Central memory CD4-positive, alpha-beta T cell (primary cell): ENCODE measurements around the gene FILIP1L.

Experiments
- DNase-seq: peaks from one replicate; pipeline ENCODE4 v3.0.0; 2022

FILIP1L gene

GRCh38 chr3:100006570-100007271 is 107.6 kb downstream of the FILIP1L start:
- DNase-seq: no peak

DNA sequence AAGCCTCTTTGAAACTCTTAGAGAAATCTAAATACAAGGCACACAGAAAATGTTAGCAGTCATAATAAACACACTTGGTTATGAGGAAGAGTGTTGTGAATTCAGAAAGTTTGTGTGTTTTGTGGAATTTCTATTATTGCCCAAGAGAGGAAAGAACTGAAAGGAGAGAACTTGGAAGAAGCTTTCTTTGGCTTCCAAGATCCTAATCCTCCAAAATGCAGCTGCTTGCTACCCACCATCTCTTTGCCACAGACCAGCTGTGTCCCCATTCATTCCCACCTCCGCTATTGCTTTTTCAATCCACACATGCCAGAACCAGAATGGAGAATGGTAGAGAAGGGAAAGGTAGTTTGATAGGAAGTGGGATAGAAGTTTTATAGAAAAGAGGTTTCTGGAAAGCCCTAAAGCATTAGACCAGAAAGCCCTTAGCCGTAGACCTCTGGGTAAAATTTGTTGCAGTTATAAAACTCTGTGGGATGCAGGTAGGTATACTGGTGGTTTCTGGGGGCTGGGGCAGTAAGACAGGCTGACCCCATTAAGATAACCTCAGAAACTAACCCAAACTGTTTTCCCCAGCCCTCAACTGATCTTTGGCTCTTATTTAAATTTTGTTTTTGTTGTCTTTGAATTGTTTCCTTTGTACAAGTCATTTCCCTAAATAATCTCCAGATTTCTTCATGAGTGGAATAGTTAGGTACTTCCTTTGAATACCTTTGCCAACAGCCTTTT is 108.5 kb downstream of the FILIP1L start:
- DNase-seq: no peak

DNA sequence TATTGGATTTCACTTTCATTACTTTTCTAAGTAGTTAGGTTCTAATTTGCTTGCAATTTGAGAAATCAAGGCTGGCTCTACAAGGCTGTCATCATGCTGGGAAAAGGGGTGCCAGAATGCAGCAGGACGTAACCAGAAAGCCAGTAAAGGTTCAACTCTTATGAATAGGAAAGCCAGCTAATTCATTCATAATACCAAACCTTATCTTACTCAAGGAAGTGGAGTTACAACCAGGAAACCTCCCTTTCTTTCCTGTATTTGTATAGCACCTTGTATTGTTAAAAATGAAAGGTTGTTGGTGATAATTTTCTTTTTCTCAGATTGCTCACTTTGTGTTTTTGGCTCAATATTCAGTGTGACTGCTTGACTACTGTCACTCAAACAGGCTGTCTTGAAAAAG is 109.4 kb downstream of the FILIP1L start:
- DNase-seq: no peak

- DNase-seq: no peak
Observed at GRCh38 chr3:100003609-100004503, 110.4 kb downstream of the FILIP1L start.

DNA sequence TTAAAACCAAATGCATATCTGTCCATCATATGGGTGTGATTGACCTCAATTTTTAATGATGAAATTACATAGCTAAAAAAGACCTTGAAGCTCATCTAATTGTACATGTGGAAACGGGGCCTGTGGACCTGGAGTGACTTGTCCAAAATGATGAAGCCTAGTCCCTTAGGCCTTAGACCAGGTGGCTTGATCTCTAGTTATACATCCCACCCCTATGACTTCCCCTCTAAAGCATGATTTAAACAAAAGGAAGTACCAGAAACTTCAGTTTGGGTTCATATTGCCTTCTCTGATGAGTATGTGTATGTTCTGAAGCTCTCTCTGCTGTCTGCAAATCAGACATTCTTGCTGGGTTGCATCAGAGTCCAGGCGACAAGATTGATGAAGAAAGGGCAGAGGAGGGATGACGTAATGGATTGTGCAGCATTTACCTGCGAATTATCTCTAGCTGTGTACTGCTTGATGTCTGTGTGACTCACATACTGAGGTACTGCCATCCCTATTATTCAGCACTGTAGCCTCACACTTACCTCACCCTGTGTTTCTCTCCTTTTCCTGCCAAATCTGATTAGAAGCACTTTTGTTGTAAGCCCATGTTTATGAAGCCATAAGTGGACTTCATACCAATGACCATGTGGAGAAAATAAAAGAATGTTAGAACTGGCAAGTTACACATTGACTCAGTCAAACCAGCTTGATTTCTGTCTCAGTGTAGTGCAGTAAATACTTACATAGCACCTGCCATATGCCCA is 111.5 kb downstream of the FILIP1L start:
- DNase-seq: no peak

DNA sequence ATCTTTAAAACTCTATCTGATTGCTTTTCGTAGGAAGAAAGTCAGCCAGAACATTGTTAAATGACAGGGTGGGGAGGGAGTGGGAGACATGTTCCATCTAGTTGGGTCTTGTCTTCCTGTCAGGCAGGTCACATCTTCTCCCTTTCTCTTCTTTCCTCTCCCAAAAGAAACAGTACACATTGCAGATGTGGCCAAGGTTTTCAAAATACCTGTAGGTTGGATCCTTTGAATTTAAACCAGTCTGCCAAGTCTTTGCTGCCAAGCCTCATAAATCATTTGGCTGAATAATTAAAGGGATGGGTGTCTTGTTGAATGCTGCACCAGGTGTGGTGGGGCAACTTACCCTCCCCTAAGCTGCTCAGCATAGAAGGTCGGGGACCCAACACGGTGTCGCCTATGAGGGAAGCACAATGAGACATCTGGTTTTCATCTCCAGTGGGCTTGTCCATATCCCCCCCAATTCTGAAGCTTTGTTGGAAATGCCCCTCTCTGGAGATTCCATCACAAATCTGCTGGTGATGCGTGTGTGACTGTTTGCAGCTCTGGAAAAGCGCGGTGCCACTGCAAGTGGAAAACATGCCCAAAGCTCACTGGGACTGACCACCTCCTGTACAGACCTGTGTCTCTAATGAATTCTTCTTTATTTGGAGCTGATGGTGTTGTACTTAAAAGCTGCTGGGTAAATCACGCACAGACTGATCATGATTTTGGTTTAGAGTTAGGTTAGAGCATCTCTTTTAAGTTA is 112.6 kb downstream of the FILIP1L start:
- DNase-seq: no peak

- no peak for DNase-seq
Observed at GRCh38 chr3:100001083-100001482, 113.2 kb downstream of the FILIP1L start.

DNA sequence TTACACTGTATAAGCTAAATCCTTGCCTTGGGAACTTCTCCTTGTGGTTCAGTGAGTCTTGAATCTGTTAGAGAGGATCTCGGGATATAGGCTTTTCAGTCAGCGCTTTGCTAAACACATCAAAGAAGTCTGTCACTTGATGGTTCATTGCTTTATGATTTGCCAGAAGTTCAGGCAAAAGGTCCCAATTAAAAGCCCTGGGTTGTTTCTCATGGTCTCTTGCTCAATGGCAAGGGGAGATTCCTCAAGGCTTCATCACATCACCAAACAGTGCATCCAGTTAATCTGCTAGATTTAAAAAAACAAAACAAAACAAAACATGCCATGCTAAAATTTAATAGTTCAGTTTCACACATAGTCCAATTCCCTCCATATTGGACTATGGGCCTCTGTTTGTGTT is 114.8 kb downstream of the FILIP1L start:
- no peak for DNase-seq

DNA sequence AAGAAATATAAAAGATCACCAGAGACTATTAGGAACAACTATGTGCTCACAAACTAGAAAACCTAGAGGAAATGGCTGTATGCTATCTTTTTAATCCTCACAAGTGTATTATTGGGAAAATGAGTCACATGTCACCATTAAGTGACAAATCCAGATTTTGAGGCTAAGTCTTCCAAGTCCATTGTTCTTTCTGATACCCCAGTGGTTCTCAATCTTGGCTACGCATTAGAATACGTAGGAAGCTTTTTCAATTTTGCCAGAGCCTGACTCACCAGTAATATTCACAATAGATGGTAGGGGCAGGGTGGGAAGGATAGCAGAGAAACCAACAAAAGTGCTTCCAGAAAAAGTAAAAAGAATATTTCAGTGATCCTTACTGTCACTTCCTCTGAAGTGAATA is 117.0 kb downstream of the FILIP1L start:
- no peak for DNase-seq

DNA sequence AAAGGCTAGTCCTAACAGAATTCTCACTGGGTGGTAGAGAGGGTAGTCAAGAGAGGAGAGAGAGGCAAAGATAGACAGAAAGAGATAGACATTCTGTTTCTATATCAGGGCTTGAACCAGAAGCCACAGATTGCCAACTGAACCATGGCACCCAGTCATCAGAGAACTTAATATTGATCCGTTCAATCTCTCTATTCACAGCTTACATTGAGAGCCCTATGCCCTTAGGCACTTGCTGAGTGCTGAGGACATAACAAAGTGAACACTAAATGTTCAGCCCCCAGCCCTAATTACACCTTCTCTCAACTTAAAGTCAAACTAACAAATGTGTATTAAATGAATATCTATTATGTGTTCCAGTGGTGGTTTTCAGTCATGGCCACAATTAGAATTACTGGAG is 124.1 kb downstream of the FILIP1L start:
- no peak for DNase-seq

DNA sequence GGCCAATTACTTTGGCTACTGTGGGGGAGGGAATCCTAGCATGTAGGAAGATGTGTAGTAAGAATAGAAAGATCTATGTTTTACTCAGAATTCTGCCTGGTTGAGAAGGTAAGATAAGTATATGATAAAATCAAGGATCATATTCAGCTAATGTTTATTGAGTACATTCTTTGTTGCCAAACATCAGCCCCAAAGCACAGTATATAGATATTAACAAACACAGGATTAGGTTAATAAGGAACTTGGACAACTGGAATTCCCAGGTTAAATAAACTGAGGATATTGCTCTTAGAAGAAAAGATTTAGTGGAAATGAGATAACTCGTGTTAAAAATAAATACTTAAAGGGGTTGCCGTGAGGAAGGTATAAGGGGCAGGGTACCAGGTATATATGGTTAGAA is 129.6 kb downstream of the FILIP1L start:
- no peak for DNase-seq

- DNase-seq: no peak
Observed at GRCh38 chr3:99984139-99984538, 130.2 kb downstream of the FILIP1L start.

- no peak for DNase-seq
Observed at GRCh38 chr3:99982650-99983049, 131.7 kb downstream of the FILIP1L start.

GRCh38 chr3:99981138-99981537 is 133.2 kb downstream of the FILIP1L start:
- DNase-seq: no peak

DNA sequence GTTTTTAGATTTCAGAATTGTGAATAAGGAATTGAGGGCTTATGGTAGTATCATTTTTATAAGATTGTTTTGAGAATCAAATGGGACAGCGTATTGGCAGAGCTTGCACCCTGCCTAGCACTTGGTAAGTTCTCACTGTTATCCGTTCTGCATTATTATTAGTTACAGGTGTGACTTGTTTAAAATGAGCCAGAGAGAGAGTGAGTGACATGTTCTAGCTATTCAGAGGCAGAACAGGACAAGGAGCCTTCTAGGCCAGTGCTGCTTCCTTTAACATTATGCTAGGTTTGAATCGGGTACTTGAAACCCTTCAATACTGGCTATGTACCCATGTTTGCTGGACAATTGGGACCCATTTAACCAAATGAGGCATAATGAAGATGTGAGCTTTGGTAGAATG is 133.7 kb downstream of the FILIP1L start:
- no peak for DNase-seq

- DNase-seq: no peak
Observed at GRCh38 chr3:99978221-99978620, 136.1 kb downstream of the FILIP1L start.

DNA sequence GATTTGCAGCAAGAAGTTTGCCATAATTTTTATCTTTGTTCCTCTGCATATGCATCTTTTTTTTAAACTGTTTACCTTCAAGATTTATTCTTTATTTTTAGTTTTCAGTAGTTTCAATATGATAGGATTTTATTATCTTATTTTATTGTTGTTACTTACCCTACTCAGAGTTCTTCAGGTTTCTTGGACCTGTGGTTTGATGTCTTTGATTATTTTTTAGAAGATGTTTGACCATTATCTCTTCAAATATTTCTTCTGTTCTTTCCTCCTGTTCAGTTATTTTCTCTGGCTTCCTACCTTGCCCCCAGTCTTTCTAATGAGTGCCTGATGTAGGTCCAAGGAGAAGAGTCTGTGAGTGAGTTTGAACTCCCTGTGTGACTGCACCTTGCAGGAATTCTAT is 137.7 kb downstream of the FILIP1L start:
- DNase-seq: no peak

- DNase-seq: no peak
Observed at GRCh38 chr3:99974989-99975388, 139.3 kb downstream of the FILIP1L start.

GRCh38 chr3:99972380-99973104 is 141.8 kb downstream of the FILIP1L start:
- DNase-seq: no peak

- no peak for DNase-seq
Observed at GRCh38 chr3:99971761-99972160, 142.5 kb downstream of the FILIP1L start.

DNA sequence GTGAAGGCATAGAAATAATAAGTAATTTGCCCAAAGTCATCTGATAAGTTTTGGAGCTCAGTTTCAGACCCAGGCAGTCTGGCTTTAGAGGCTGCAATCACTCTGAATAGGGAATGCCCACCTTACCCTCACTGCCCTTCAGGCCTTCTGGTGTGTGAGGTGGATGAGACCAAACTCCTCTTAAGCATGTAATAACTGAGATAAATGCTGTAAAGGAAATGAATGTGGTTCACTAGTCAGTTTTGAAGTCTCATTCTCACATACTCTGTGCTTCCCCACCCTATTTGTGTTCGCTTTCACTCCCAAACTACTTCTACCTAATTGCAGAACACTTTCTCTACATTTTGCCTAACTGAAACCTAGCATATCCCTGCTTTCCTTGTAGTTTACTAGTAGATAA is 144.1 kb downstream of the FILIP1L start:
- DNase-seq: no peak
